Measurements from ENCODE around the gene MAPK8.
"Not testable (repeated sequence)": the region's sequence is repeated elsewhere in the genome, so short reads cannot be mapped to it uniquely, and the experiment has no call there.

DNA sequence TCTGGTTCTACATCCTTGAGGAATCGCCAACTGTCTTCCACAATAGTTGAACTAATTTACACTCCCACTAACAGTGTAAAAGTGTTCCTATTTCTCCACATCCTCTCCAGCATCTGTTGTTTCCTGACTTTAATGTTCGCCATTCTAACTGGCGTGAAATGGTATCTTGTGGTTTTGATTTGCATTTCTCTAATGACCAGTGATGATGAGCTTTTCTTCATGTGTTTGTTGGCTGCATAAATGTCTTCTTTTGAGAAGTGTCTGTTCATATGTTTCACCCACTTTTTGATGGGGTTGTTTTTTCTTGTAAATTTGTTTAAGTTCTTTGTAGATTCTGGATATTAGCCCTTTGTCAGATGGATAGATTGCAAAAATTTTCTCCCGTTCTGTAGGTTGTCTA is 41.5 kb downstream of the MAPK8 start:
- TF ChIP-seq, protein P1, sequence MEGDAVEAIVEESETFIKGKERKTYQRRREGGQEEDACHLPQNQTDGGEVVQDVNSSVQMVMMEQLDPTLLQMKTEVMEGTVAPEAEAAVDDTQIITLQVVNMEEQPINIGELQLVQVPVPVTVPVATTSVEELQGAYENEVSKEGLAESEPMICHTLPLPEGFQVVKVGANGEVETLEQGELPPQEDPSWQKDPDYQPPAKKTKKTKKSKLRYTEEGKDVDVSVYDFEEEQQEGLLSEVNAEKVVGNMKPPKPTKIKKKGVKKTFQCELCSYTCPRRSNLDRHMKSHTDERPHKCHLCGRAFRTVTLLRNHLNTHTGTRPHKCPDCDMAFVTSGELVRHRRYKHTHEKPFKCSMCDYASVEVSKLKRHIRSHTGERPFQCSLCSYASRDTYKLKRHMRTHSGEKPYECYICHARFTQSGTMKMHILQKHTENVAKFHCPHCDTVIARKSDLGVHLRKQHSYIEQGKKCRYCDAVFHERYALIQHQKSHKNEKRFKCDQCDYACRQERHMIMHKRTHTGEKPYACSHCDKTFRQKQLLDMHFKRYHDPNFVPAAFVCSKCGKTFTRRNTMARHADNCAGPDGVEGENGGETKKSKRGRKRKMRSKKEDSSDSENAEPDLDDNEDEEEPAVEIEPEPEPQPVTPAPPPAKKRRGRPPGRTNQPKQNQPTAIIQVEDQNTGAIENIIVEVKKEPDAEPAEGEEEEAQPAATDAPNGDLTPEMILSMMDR (IDR thresholded peaks at IDR 0.05): not testable (repeated sequence)
- not testable (repeated sequence) for TF ChIP-seq POLR2A (IDR thresholded peaks at IDR 0.05); EP300 (IDR thresholded peaks at IDR 0.05; ENCODE audit: low read depth)

Measured in transverse colon (tissue), 3 donors.